Ovary (tissue), 9 donors: ENCODE measurements around the gene ANKFN1. TPM values are rescaled to one million over a fixed set of nuclear protein-coding genes. Genes with fewer than 3 reads are reported as not detected.

ENCODE experiments used
- DNase-seq, 5 donors: peaks; one replicate each; pipeline ENCODE4 v3.0.0-alpha.2; 2019 to 2020
- H3K27ac ChIP-seq, 2 donors: fragments of 200-600 bp; one replicate each; pipeline versions ENCODE4 v1.5.1 to v1.8.0; 2019 to 2022
- H3K27me3 ChIP-seq: fragments of 200-600 bp; one replicate; pipeline ENCODE4 v1.8.0; 2022
- H3K36me3 ChIP-seq: fragments of 200-600 bp; sonication (generic); one replicate; pipeline ENCODE4 v1.5.1; 2019
- H3K4me1 ChIP-seq: one replicate; pipeline ENCODE4 v1.8.1; 2013; ENCODE audit warnings: mild to moderate bottlenecking, moderate library complexity; ENCODE audit not compliant: insufficient read depth
- H3K4me3 ChIP-seq: fragments of 200-600 bp; sonication (generic); one replicate; pipeline ENCODE4 v1.5.1; 2017
- H3K9me3 ChIP-seq, 2 donors: fragments of 200-600 bp in 1 of 2; sonication (generic) in 1 of 2; one replicate each; pipeline versions ENCODE4 v1.5.1 to v1.8.1; 2013 to 2019; ENCODE audit warnings: mild to moderate bottlenecking in 1 of 2, moderate library complexity in 1 of 2
- CTCF ChIP-seq, 3 donors: fragments of 450-650 bp in 2 of 3; fragments of 200-600 bp in 1 of 3; IDR thresholded peaks; one replicate each; pipeline versions ENCODE4 v1.5.1 to v1.8.0; 2016 to 2022; ENCODE audit warnings: antibody characterized with exemption in 3 of 3, mild to moderate bottlenecking in 1 of 3
- EP300 ChIP-seq: sonication (generic); formaldehyde crosslinking; IDR thresholded peaks from one replicate; pipeline ENCODE4 v1.6.1; 2017; ENCODE audit warnings: antibody characterized with exemption
- POLR2A ChIP-seq: fragments of 450-650 bp; IDR thresholded peaks from one replicate; pipeline ENCODE4 v1.6.1; 2017; ENCODE audit warnings: antibody characterized with exemption, mild to moderate bottlenecking, moderate library complexity
- WGBS, 3 donors: extraction: QIAGEN DNeasy Blood & Tissue Kit in 1 of 3; methylation state at CpG; one replicate each; pipeline versions ENCODE4 v1.1.5 to v1.1.7; 2013 to 2017; 5-methylcytosine and 5-hydroxymethylcytosine counted together
- intact Hi-C, 4 donors: fragments of 100-400 bp; cut with DNase I; formaldehyde crosslinking; loops; one replicate each; pipeline versions ENCODE4 v1.11.0 to v1.15.1; 2022 to 2023
- polyA plus RNA-seq, 2 donors: library from polyadenylated mRNA; stranded (reverse); fragments of 200-250 nt in 1 of 2; fragments of 350-450 nt in 1 of 2; fragmentation: Illumina TruSeq in 1 of 2; extraction: RNeasy Lipid Tissue Mini Kit (QIAGEN cat#74804) in 1 of 2; gene quantifications; one replicate each; pipeline ENCODE4 v1.2.3, GENCODE V29; 2013 to 2014
- total RNA-seq, 7 donors: library from RNA; depleted of rRNA in 2 of 7; stranded (reverse); fragments of >200 nt in 2 of 7; fragmentation: NEBNext Ultra II Directional in 3 of 7; extraction: Animal tissue kit (Norgen Biotek cat#: 25700) in 3 of 7; gene quantifications; one replicate each; pipeline versions ENCODE4 v1.1.0 to v1.2.4, GENCODE V29; 2016 to 2023
- donor health status: DM: no; HTN: no; CAD: no; lungs with moderate emphysema.
- donor health status: DM: no; HTN: no; CAD: no.
- donor health status: Bipolar disorder and iron deficiency.
- donor health status: DM: yes; HTN: yes; CAD: no.
- donor health status: DM: no; HTN: no; CAD: no.
- donor health status: DM: yes; HTN: yes; CAD: no.

The ANKFN1 gene
- total and polyA plus RNA-seq, 9 donors = 0.02 to 4.4 (median 0.54) TPM; not detected in 3

- Histone ChIP-seq H3K36me3 (no peaks in the 10 kb centered on the region), H3K27ac (no peak overlapping the region), H3K4me1 (no peaks in the 10 kb centered on the region), H3K4me3 (no peak overlapping the region), H3K9me3 (no peaks in the 10 kb centered on the region), H3K27me3 (no peaks in the 10 kb centered on the region)
- WGBS, 3 donors = 62 to 76% (median 67%) methylated on average over 1 of the region's 1 CpG
- TF ChIP-seq CTCF (IDR thresholded peaks at IDR 0.05) = no peak
- TF ChIP-seq EP300 = no peak
- no peak for TF ChIP-seq POLR2A
- intact Hi-C loops = no loop called here
- DNase-seq = no peak
Measured at GRCh38 chr17:56499799-56500388, 346.6 kb downstream of the ANKFN1 start.

- Histone ChIP-seq H3K4me1 (no peaks in the 10 kb centered on the region), H3K27me3 (no peaks in the 10 kb centered on the region), H3K4me3 (no peak overlapping the region), H3K9me3 (no peaks in the 10 kb centered on the region), H3K27ac (no peak overlapping the region), H3K36me3 (no peaks in the 10 kb centered on the region)
- intact Hi-C loops = no loop called here
- TF ChIP-seq EP300 (no peak), CTCF (IDR thresholded peaks at IDR 0.05) (no peak), POLR2A (no peak)
- WGBS, 3 donors = 68 to 69% (median 69%) methylated on average over 5 of the region's 5 CpGs
- DNase-seq = no peak
Measured at GRCh38 chr17:56502120-56502654, 348.9 kb downstream of the ANKFN1 start.

GRCh38 chr17:56505154-56505756 lies 352.0 kb downstream of the ANKFN1 start:
- no peaks in the 10 kb centered on the region for H3K4me1 ChIP-seq
- H3K36me3 ChIP-seq = no peaks in the 10 kb centered on the region
- no peaks in the 10 kb centered on the region for H3K9me3 ChIP-seq
- no peak overlapping the region for H3K27ac ChIP-seq
- no peak overlapping the region for H3K4me3 ChIP-seq
- H3K27me3 ChIP-seq = no peaks in the 10 kb centered on the region
- DNase-seq = no peak
- intact Hi-C loops = no loop called here
- 88 to 93% (median 92%) methylated on average over 2 of the region's 2 CpGs for WGBS, 3 donors
- TF ChIP-seq POLR2A = no peak
- no peak for TF ChIP-seq CTCF (IDR thresholded peaks at IDR 0.05)
- TF ChIP-seq EP300 = no peak

- Histone ChIP-seq H3K27ac (no peak overlapping the region), H3K27me3 (no peaks in the 10 kb centered on the region), H3K36me3 (no peaks in the 10 kb centered on the region), H3K9me3 (no peaks in the 10 kb centered on the region), H3K4me1 (no peaks in the 10 kb centered on the region), H3K4me3 (no peak overlapping the region)
- no peak for DNase-seq
- TF ChIP-seq CTCF (IDR thresholded peaks at IDR 0.05) (no peak), POLR2A (no peak), EP300 (no peak)
- intact Hi-C loops = no loop called here
Measured at GRCh38 chr17:56506349-56506748, 353.1 kb downstream of the ANKFN1 start.
